H9 (cell line): ENCODE measurements around the gene GSTM3. TPM values are rescaled to one million over a fixed set of nuclear protein-coding genes. Genes with fewer than 3 reads are reported as not detected.

Source experiments
- DNase-seq: peaks from one replicate; pipeline ENCODE4 v3.0.0-alpha.2; 2017
- H2AFZ ChIP-seq: one replicate; pipeline ENCODE4 v1.6.1; 2013; ENCODE audit warnings: mild to moderate bottlenecking, low read length, control low read depth, moderate library complexity
- H2AK5ac ChIP-seq: 2 replicates; pipeline ENCODE4 v1.6.1; 2013; ENCODE audit warnings: low read length, control low read depth, mixed read lengths; ENCODE audit not compliant: insufficient read length
- H2BK120ac ChIP-seq: one replicate; pipeline ENCODE4 v1.6.1; 2013; ENCODE audit warnings: low read depth, mild to moderate bottlenecking, low read length, control low read depth, inconsistent platforms; ENCODE audit not compliant: poor library complexity, severe bottlenecking
- H2BK12ac ChIP-seq: 2 replicates; pipeline ENCODE4 v1.6.1; 2013; ENCODE audit warnings: low read length, control low read depth, mixed read lengths, low read depth; ENCODE audit not compliant: insufficient read length
- H2BK15ac ChIP-seq: 2 replicates; pipeline ENCODE4 v1.6.1; 2013; ENCODE audit warnings: low read depth, low read length, control low read depth
- H2BK20ac ChIP-seq: one replicate; pipeline ENCODE4 v1.6.1; 2013; ENCODE audit warnings: low read depth, mild to moderate bottlenecking, low read length, control low read depth, inconsistent platforms; ENCODE audit not compliant: poor library complexity, severe bottlenecking
- H2BK5ac ChIP-seq: 2 replicates; pipeline ENCODE4 v1.6.1; 2013; ENCODE audit warnings: low read length, control low read depth, mixed read lengths; ENCODE audit not compliant: insufficient read length
- H3K14ac ChIP-seq: 2 replicates; pipeline ENCODE4 v1.6.1; 2013; ENCODE audit warnings: low read length, control low read depth; ENCODE audit not compliant: insufficient read depth
- H3K18ac ChIP-seq: 2 replicates; pipeline ENCODE4 v1.6.1; 2013; ENCODE audit warnings: low read depth, mild to moderate bottlenecking, mixed read lengths, low read length, control low read depth; ENCODE audit not compliant: insufficient read length
- H3K23ac ChIP-seq: 2 replicates; pipeline ENCODE4 v1.6.1; 2013; ENCODE audit warnings: low read length, control low read depth, mixed read lengths, low read depth; ENCODE audit not compliant: insufficient read length
- H3K23me2 ChIP-seq: 2 replicates; pipeline ENCODE4 v1.6.1; 2013; ENCODE audit warnings: low read depth, mild to moderate bottlenecking, mixed read lengths, low read length, control low read depth; ENCODE audit not compliant: insufficient read length, poor library complexity, severe bottlenecking
- H3K27ac ChIP-seq: 2 replicates; pipeline ENCODE4 v1.5.1; 2013; ENCODE audit warnings: low read length, control low read depth, mixed read lengths, low read depth; ENCODE audit not compliant: insufficient read length
- H3K27me3 ChIP-seq: 2 replicates; pipeline ENCODE4 v1.6.1; 2013; ENCODE audit warnings: low read length, control low read depth, inconsistent platforms; ENCODE audit not compliant: insufficient read depth
- H3K4ac ChIP-seq: 2 replicates; pipeline ENCODE4 v1.6.1; 2013; ENCODE audit warnings: low read depth, mild to moderate bottlenecking, control low read depth, inconsistent platforms, low read length, moderate library complexity
- H3K4me1 ChIP-seq: 2 replicates; pipeline ENCODE4 v1.6.1; 2013; ENCODE audit warnings: low read length, control low read depth, inconsistent platforms; ENCODE audit not compliant: insufficient read depth
- H3K4me2 ChIP-seq: 2 replicates; pipeline ENCODE4 v1.6.1; 2013; ENCODE audit warnings: low read length, control low read depth, mixed read lengths; ENCODE audit not compliant: insufficient read length, insufficient read depth
- H3K56ac ChIP-seq: 2 replicates; pipeline ENCODE4 v1.6.1; 2013; ENCODE audit warnings: low read depth, mild to moderate bottlenecking, mixed read lengths, low read length, control low read depth; ENCODE audit not compliant: insufficient read length
- H3K79me1 ChIP-seq: 2 replicates; pipeline ENCODE4 v1.6.1; 2013; ENCODE audit warnings: low read depth, mild to moderate bottlenecking, moderate library complexity, low read length, control low read depth, inconsistent platforms; ENCODE audit not compliant: insufficient read depth, poor library complexity, severe bottlenecking
- H3K79me2 ChIP-seq: 2 replicates; pipeline ENCODE4 v1.6.1; 2013; ENCODE audit warnings: low read length, control low read depth, inconsistent platforms; ENCODE audit not compliant: insufficient read depth
- H3K9ac ChIP-seq: 2 replicates; pipeline ENCODE4 v1.6.1; 2013; ENCODE audit warnings: low read length, control low read depth, mixed read lengths; ENCODE audit not compliant: insufficient read length; ENCODE audit errors: extremely low read depth
- H3K9me3 ChIP-seq: one replicate; pipeline ENCODE4 v1.6.1; 2013; ENCODE audit warnings: low read depth, low read length, inconsistent platforms; ENCODE audit not compliant: control insufficient read depth
- H3T11ph ChIP-seq: one replicate; pipeline ENCODE4 v1.6.1; 2013; ENCODE audit warnings: mild to moderate bottlenecking, low read length, control low read depth, inconsistent platforms
- H4K20me1 ChIP-seq: one replicate; pipeline ENCODE4 v1.6.1; 2013; ENCODE audit not compliant: control insufficient read depth, insufficient read length, insufficient read depth
- H4K5ac ChIP-seq: 2 replicates; pipeline ENCODE4 v1.6.1; 2013; ENCODE audit warnings: low read depth, mild to moderate bottlenecking, mixed read lengths, low read length, control low read depth; ENCODE audit not compliant: insufficient read length
- H4K8ac ChIP-seq: replicated peaks from 2 replicates; pipeline ENCODE4 v1.6.1; 2013; ENCODE audit warnings: low read length, control low read depth, mixed read lengths, low read depth; ENCODE audit not compliant: insufficient read length
- H4K91ac ChIP-seq: 2 replicates; pipeline ENCODE4 v1.6.1; 2013; ENCODE audit warnings: low read depth, mild to moderate bottlenecking, moderate library complexity, mixed read lengths, low read length, control low read depth; ENCODE audit not compliant: insufficient read length
- H3K27ac Mint-ChIP-seq, 3 experiments: 2 replicates in 2 of 3; 3 replicates in 1 of 3; pipeline ENCODE4 v1.8.0; 2020 to 2021; ENCODE audit warnings: mixed read lengths in 3 of 3, mild to moderate bottlenecking in 1 of 3, moderate library complexity in 1 of 3
- H3K27me3 Mint-ChIP-seq: 2 replicates; pipeline ENCODE4 v1.8.0; 2021; ENCODE audit warnings: low read depth, mild to moderate bottlenecking, moderate library complexity, mixed read lengths
- H3K36me3 Mint-ChIP-seq, 3 experiments: 2 replicates in 2 of 3; 3 replicates in 1 of 3; pipeline ENCODE4 v1.8.0; 2020 to 2021; ENCODE audit warnings: low read depth in 3 of 3, mixed read lengths in 3 of 3; ENCODE audit not compliant: insufficient read depth in 1 of 3
- H3K4me1 Mint-ChIP-seq, 2 experiments: 2 replicates each; pipeline ENCODE4 v1.8.0; 2020; ENCODE audit warnings: mixed read lengths in 2 of 2
- H3K4me3 Mint-ChIP-seq, 2 experiments: 2 replicates in 1 of 2; 3 replicates in 1 of 2; pipeline ENCODE4 v1.8.0; 2020 to 2021; ENCODE audit warnings: mild to moderate bottlenecking in 2 of 2, mixed read lengths in 2 of 2, moderate library complexity in 1 of 2
- H3K9me3 Mint-ChIP-seq, 2 experiments: 2 replicates in 1 of 2; 3 replicates in 1 of 2; pipeline ENCODE4 v1.8.0; 2020; ENCODE audit warnings: mild to moderate bottlenecking in 2 of 2, mixed read lengths in 2 of 2, moderate library complexity in 1 of 2
- WGBS: extraction: QIAGEN DNeasy Blood & Tissue Kit; methylation state at CpG from one replicate; pipeline ENCODE4 v1.1.7; 2013; ENCODE audit warnings: missing lambda C conversion rate, low lambda C conversion rate, mixed read lengths; ENCODE audit not compliant: insufficient read length; ENCODE audit errors: extremely low coverage; 5-methylcytosine and 5-hydroxymethylcytosine counted together
- total RNA-seq: library from RNA; stranded (reverse); gene quantifications from 2 replicates; pipeline ENCODE4 v1.2.1, GENCODE V29; 2021
- TF ChIP-seq, protein P1 (sequence below): fragments of 200-600 bp; sonication (generic); conservative IDR thresholded peaks from 3 replicates; pipeline ENCODE4 v1.8.0; 2021; ENCODE audit warnings: antibody characterized with exemption, mild to moderate bottlenecking

Gene GSTM3
- total RNA-seq, 1 experiment from 2014 or later = 3.5 TPM

DNA sequence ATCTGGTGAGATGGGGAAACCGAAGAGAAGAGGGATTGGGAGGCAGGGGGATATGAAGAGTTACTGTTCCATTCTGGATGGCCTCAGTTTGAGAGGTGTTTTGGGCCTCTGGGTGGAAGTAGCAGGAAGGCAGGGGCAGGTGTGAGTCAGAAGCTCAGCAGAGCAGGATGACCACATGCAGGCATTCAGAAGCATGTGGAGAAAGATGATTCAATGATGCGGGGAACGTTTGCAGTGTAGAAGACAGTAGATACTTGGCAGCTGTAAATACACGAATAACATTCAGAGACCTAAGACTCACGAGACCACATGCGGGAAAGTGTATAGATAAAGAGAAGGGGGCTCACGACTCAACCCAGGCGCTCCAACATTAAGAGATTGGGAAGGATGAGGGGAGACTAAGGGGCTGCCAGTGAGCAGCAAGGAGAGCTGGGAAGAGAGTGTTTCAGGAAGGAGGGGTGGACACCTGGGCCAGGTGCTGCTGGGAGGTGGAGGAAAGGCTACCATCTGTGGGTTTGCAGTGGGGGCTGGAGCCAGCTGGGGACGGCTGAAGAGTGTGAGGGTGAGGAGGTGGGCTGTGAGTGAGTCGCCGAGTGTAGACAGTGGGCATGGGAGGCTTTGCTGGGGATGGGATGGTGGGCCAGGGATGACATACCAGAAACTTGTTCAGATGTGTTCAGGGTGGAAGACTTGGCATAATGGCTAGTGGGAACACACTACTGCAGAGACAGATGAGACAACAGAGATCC lies 28.7 kb upstream of the GSTM3 start:
- Histone ChIP-seq H3K4me2 (no peak overlapping the region), H2AK5ac (no peak overlapping the region), H3K56ac (no peak overlapping the region), H3K23me2 (no peaks in the 10 kb centered on the region), H3K4me1 (no peaks in the 10 kb centered on the region), H3K79me1 (no peaks in the 10 kb centered on the region), H2AFZ (no peak overlapping the region), H3K4ac (no peak overlapping the region), H4K5ac (no peak overlapping the region), H3K27me3 (no peaks in the 10 kb centered on the region), H3K14ac (no peak overlapping the region), H2BK20ac (no peak overlapping the region), H3K9me3 (no peaks in the 10 kb centered on the region), H2BK15ac (no peak overlapping the region), H3K18ac (no peak overlapping the region), H3T11ph (no peak overlapping the region), H3K27ac (no peak overlapping the region), H4K20me1 (no peaks in the 10 kb centered on the region), H4K91ac (no peak overlapping the region), H3K9ac (no peak overlapping the region), H2BK12ac (no peak overlapping the region), H3K23ac (no peak overlapping the region), H2BK5ac (no peak overlapping the region), H4K8ac (no peak overlapping the region), H3K79me2 (no peaks in the 10 kb centered on the region), H2BK120ac (no peak overlapping the region)
- no peak for DNase-seq
- no peaks in the 10 kb centered on the region for H3K9me3 Mint-ChIP-seq
- H3K4me1 Mint-ChIP-seq = peaks cover 0 to 2% of the 10 kb centered on the region in 2 experiments; a peak in 1 of 4 replicates
- H3K27ac Mint-ChIP-seq = peak overlapping the region in 1 of 3 experiments; percentile 12; a peak in 1 of 7 replicates
- TF ChIP-seq, protein P1, sequence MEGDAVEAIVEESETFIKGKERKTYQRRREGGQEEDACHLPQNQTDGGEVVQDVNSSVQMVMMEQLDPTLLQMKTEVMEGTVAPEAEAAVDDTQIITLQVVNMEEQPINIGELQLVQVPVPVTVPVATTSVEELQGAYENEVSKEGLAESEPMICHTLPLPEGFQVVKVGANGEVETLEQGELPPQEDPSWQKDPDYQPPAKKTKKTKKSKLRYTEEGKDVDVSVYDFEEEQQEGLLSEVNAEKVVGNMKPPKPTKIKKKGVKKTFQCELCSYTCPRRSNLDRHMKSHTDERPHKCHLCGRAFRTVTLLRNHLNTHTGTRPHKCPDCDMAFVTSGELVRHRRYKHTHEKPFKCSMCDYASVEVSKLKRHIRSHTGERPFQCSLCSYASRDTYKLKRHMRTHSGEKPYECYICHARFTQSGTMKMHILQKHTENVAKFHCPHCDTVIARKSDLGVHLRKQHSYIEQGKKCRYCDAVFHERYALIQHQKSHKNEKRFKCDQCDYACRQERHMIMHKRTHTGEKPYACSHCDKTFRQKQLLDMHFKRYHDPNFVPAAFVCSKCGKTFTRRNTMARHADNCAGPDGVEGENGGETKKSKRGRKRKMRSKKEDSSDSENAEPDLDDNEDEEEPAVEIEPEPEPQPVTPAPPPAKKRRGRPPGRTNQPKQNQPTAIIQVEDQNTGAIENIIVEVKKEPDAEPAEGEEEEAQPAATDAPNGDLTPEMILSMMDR = no peak
- no peaks in the 10 kb centered on the region for H3K36me3 Mint-ChIP-seq
- no peak overlapping the region; a peak in 1 of 5 replicates for H3K4me3 Mint-ChIP-seq
- WGBS = no CpG with 5 or more reads among the region's 11 CpGs
- H3K27me3 Mint-ChIP-seq = peaks cover 18% of the 10 kb centered on the region
